Tibial nerve (tissue), 4 donors: ENCODE data around the gene EEF1B2. TPM values are rescaled to one million over a fixed set of nuclear protein-coding genes. Genes with fewer than 3 reads are reported as not detected.
"Not testable (repeated sequence)": the region's sequence is repeated elsewhere in the genome, so short reads cannot be mapped to it uniquely, and the experiment has no call there.

ENCODE experiments used
- DNase-seq, 2 donors: peaks; one replicate each; pipeline ENCODE4 v3.0.0-alpha.2; 2019; ENCODE audit warnings: low spot score in 2 of 2
- H3K27ac ChIP-seq, 4 donors: fragments of 200-600 bp; sonication (generic) in 3 of 4; one replicate each; pipeline ENCODE4 v1.5.1; 2017 to 2019; ENCODE audit warnings: mild to moderate bottlenecking in 1 of 4
- H3K27me3 ChIP-seq, 2 donors: fragments of 200-600 bp; sonication (generic) in 1 of 2; one replicate each; pipeline versions ENCODE4 v1.5.1 to v1.6.0; 2017 to 2019
- H3K36me3 ChIP-seq, 3 donors: fragments of 200-600 bp; sonication (generic); one replicate each; pipeline ENCODE4 v1.5.1; 2018 to 2019
- H3K4me1 ChIP-seq, 4 donors: fragments of 200-600 bp; sonication (generic) in 3 of 4; one replicate each; pipeline ENCODE4 v1.5.1; 2017 to 2019
- H3K4me3 ChIP-seq, 4 donors: fragments of 200-600 bp; sonication (generic) in 3 of 4; one replicate each; pipeline ENCODE4 v1.5.1; 2017 to 2019; ENCODE audit warnings: mild to moderate bottlenecking in 1 of 4, moderate library complexity in 1 of 4
- H3K9me3 ChIP-seq, 4 donors: fragments of 200-600 bp; sonication (generic) in 3 of 4; one replicate each; pipeline ENCODE4 v1.5.1; 2017 to 2019
- EP300 ChIP-seq, 2 donors: sonication (generic); formaldehyde crosslinking; IDR thresholded peaks; one replicate each; pipeline ENCODE4 v1.6.1; 2017; ENCODE audit warnings: antibody characterized with exemption in 2 of 2, mild to moderate bottlenecking in 1 of 2
- POLR2A ChIP-seq, 2 donors: fragments of 450-650 bp; IDR thresholded peaks; one replicate each; pipeline ENCODE4 v1.6.1; 2017; ENCODE audit warnings: antibody characterized with exemption in 2 of 2, mild to moderate bottlenecking in 2 of 2, moderate library complexity in 2 of 2
- WGBS, 2 donors: methylation state at CpG; one replicate each; pipeline ENCODE4 v1.1.5; 2018; 5-methylcytosine and 5-hydroxymethylcytosine counted together
- total RNA-seq, 4 donors: library from RNA; depleted of rRNA; stranded (reverse); fragments of >200 nt; gene quantifications; one replicate each; pipeline ENCODE4 v1.1.0, GENCODE V29; 2016
- TF ChIP-seq, protein P1 (sequence below), 5 experiments: fragments of 200-600 bp in 3 of 5; fragments of 450-650 bp in 2 of 5; sonication (generic) in 3 of 5; IDR thresholded peaks; one replicate each; pipeline ENCODE4 v1.5.1; 2016 to 2019; ENCODE audit warnings: antibody characterized with exemption in 5 of 5, mild to moderate bottlenecking in 3 of 5, moderate library complexity in 2 of 5

Gene EEF1B2
- total RNA-seq, 4 donors from 2014 or later, result 200 to 300 (median 258) TPM

DNA sequence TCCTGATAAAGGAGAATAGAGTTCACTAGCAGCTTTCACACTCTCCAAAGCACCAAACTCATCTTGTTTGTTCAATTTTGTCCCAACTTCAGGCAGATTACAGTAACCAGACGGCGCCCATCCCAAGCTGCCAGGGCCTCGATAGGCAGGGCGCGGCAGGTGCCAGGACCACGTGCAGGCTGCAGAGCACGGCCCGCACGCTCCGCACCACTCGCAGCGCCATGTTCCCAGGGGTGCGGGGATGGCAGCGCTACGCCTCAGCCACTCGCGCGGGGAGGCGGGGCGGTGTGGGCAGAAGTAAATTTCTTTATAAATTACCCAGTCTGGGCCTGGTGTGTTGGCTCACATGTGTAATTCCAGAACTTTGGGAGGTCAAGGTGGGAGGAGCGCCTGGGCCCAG lies 43.4 kb upstream of the EEF1B2 start:
- H3K9me3 ChIP-seq, result peaks cover 0 to 23% (median 0%) of the 10 kb centered on the region in 4 donors
- WGBS, 2 donors, result 93 to 95% methylated on average over 21 of the region's 21 CpGs
- DNase-seq, result no peak
- no peaks in the 10 kb centered on the region for H3K27me3 ChIP-seq
- no peak overlapping the region for H3K4me3 ChIP-seq
- H3K27ac ChIP-seq, result no peak overlapping the region
- TF ChIP-seq EP300 (IDR thresholded peaks at IDR 0.05), result no peak
- no peak for TF ChIP-seq POLR2A (IDR thresholded peaks at IDR 0.05)
- TF ChIP-seq, protein P1, sequence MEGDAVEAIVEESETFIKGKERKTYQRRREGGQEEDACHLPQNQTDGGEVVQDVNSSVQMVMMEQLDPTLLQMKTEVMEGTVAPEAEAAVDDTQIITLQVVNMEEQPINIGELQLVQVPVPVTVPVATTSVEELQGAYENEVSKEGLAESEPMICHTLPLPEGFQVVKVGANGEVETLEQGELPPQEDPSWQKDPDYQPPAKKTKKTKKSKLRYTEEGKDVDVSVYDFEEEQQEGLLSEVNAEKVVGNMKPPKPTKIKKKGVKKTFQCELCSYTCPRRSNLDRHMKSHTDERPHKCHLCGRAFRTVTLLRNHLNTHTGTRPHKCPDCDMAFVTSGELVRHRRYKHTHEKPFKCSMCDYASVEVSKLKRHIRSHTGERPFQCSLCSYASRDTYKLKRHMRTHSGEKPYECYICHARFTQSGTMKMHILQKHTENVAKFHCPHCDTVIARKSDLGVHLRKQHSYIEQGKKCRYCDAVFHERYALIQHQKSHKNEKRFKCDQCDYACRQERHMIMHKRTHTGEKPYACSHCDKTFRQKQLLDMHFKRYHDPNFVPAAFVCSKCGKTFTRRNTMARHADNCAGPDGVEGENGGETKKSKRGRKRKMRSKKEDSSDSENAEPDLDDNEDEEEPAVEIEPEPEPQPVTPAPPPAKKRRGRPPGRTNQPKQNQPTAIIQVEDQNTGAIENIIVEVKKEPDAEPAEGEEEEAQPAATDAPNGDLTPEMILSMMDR (IDR thresholded peaks at IDR 0.05), result no peak
- no peaks in the 10 kb centered on the region for H3K4me1 ChIP-seq
- H3K36me3 ChIP-seq, result peaks cover 0 to 96% (median 7%) of the 10 kb centered on the region in 3 donors

DNA sequence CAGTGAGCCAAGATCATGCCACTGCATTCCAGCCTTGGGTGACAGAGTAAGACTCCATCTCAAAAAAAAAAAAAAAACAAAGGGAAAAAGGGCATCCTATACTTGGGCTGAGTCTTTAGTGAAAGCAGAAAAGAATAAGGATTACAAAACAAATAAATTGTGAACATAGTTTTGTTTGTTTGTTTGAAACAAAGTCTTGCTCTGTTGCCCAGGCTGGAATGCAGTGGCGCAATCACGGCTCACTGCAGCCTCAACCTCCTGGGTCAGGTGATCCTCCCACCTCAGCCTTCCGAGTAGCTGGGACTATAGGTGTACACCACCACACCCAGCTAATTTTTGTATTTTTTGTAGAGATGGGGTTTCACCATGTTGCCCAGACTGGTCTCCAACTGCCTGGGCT lies 37.1 kb upstream of the EEF1B2 start:
- H3K27ac ChIP-seq, H3K9me3 ChIP-seq, H3K27me3 ChIP-seq, DNase-seq, H3K4me1 ChIP-seq, H3K4me3 ChIP-seq: not testable (repeated sequence)
- H3K36me3 ChIP-seq, result peaks cover 2 to 99% (median 34%) of the 10 kb centered on the region in 3 donors
- WGBS, 2 donors, result 85 to 95% methylated on average over 3 of the region's 3 CpGs

DNA sequence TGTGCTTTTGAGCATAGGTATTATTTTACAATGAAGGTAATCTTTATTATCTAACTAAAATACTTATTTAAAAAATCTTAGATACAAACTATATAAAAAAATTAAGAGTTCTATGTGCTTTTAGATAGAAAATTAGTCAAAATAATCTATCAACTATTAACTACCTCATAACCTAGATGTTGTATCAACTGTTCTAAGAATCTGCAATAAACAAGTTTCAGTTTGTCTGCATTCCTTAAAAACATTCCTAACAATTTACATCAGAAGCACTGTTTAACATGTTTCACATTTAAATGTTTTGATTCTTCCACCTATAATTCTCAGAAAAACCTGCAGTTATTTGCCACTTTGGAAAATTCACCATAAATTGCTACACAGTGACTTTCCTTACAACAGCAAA lies 33.8 kb upstream of the EEF1B2 start:
- Histone ChIP-seq H3K9me3 (peaks cover 0 to 2% (median 0%) of the 10 kb centered on the region in 4 donors), H3K4me3 (no peak overlapping the region), H3K4me1 (no peaks in the 10 kb centered on the region), H3K27me3 (no peaks in the 10 kb centered on the region), H3K36me3 (peaks cover 7 to 99% (median 49%) of the 10 kb centered on the region in 3 donors), H3K27ac (no peak overlapping the region)
- TF ChIP-seq POLR2A (IDR thresholded peaks at IDR 0.05) (no peak), EP300 (IDR thresholded peaks at IDR 0.05) (no peak)
- TF ChIP-seq, protein P1 (IDR thresholded peaks at IDR 0.05), result no peak
- DNase-seq, result no peak

DNA sequence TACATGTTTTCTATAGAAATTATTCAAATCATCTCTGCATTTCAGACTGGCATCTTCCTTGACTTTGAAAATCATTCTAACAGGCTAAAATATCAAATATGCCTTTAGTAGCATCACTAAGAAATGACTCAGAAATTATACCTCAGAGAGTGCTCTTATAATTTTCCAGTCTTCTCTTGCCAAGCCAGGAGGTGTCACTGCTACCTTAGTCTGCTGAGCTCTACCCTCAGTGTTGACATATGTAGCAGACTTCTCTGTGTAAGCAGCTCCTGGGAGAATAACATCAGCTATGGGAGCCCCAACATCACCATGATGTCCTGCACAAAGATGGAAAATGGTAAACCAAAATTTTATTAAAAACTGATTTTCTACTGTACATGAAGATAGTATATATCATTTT lies 32.0 kb upstream of the EEF1B2 start:
- TF ChIP-seq, protein P1 (IDR thresholded peaks at IDR 0.05), result no peak
- no peak for TF ChIP-seq POLR2A (IDR thresholded peaks at IDR 0.05)
- no peak for TF ChIP-seq EP300 (IDR thresholded peaks at IDR 0.05)
- H3K4me3 ChIP-seq, result no peak overlapping the region
- H3K9me3 ChIP-seq, result no peaks in the 10 kb centered on the region
- H3K27ac ChIP-seq, result no peak overlapping the region
- no peaks in the 10 kb centered on the region for H3K27me3 ChIP-seq
- no peak for DNase-seq
- peaks cover 4 to 99% (median 35%) of the 10 kb centered on the region in 3 donors for H3K36me3 ChIP-seq
- H3K4me1 ChIP-seq, result no peaks in the 10 kb centered on the region

DNA sequence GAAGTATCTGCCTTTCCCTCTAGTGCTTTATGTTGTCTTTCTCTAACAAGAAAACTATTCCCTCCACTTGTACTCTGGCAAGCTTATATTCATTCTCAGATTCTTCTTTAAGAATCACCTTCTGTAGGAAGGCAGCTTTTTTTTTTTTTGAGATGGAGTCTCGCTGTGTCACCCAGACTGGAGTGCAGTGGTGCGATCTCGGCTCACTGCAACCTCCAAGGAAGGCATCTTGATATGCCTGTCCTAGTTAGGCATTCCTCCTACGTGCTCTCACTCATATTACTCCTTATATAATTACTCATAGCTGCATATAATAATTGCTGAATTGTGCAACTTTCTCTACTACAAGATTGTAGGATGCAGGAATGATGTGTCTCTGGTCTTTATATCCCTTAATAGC lies 16.2 kb upstream of the EEF1B2 start:
- Histone ChIP-seq H3K4me1 (no peaks in the 10 kb centered on the region), H3K4me3 (no peak overlapping the region), H3K9me3 (no peaks in the 10 kb centered on the region), H3K27ac (no peak overlapping the region), H3K27me3 (no peaks in the 10 kb centered on the region), H3K36me3 (peaks cover 11 to 99% (median 24%) of the 10 kb centered on the region in 3 donors)
- TF ChIP-seq POLR2A (IDR thresholded peaks at IDR 0.05) (no peak), EP300 (IDR thresholded peaks at IDR 0.05) (no peak)
- TF ChIP-seq, protein P1 (IDR thresholded peaks at IDR 0.05), result no peak
- 93 to 94% methylated on average over 4 of the region's 4 CpGs for WGBS, 2 donors
- no peak for DNase-seq

DNA sequence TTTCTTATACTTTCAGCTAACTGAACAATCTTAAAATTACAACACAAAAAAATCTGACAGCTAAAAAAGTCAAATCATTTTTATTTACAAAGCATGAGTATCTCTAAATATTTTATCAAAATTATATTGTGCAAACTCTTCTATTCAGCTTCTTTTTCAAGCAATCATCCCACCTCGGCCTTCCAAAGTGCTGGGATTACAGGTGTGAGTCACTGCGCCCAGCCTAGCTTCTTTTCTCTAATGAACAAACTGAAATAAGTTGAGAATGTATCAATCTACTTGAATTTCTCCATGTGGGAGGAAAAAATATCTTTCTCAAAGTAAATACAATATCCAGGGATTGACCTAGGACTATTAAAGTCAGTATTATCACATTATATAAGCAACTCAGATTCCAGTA lies 15.3 kb upstream of the EEF1B2 start:
- H3K36me3 ChIP-seq, result peaks cover 11 to 99% (median 23%) of the 10 kb centered on the region in 3 donors
- TF ChIP-seq POLR2A (IDR thresholded peaks at IDR 0.05), result no peak
- no peak for TF ChIP-seq EP300 (IDR thresholded peaks at IDR 0.05)
- TF ChIP-seq, protein P1 (IDR thresholded peaks at IDR 0.05), result no peak

More for the DNA sequence above, 15.3 kb upstream of the EEF1B2 start:
- no peak overlapping the region for H3K27ac ChIP-seq
- H3K4me3 ChIP-seq, result no peak overlapping the region
- no peaks in the 10 kb centered on the region for H3K9me3 ChIP-seq
- no peak for DNase-seq
- no peaks in the 10 kb centered on the region for H3K4me1 ChIP-seq
- WGBS, 2 donors, result 88 to 97% methylated on average over 2 of the region's 2 CpGs
- no peaks in the 10 kb centered on the region for H3K27me3 ChIP-seq
